HEK293 (cell line): ENCODE data around the gene ZNF423.

Experiments used
- CTCF ChIA-PET: fragments of 350-600 bp; formaldehyde crosslinking; extraction: SDS; loops from one replicate; lab custom pipeline; 2021; ENCODE audit warnings: antibody characterized with exemption; lab: Yijun Ruan, JAX
- POLR2A ChIA-PET: fragments of 300-600 bp; formaldehyde crosslinking; extraction: SDS; loops from one replicate; lab custom pipeline; 2020; ENCODE audit warnings: antibody characterized with exemption, inconsistent platforms; lab: Yijun Ruan, JAX
- H3K27ac ChIP-seq: fragments of 200-500 bp; sonication (Bioruptor generic); 2 replicates; pipeline ENCODE4 v1.5.1; 2014; ENCODE audit warnings: low read depth, low read length, control low read depth, inconsistent platforms; ENCODE audit errors: extremely low read depth
- H3K36me3 ChIP-seq, 2 experiments: fragments of 200-500 bp in 1 of 2; sonication (Bioruptor generic) in 1 of 2; 1 replicate in 1 of 2; 2 replicates in 1 of 2; pipeline ENCODE4 v1.5.1; 2014 to 2017; ENCODE audit warnings: inconsistent platforms in 2 of 2, low read length in 2 of 2; ENCODE audit not compliant: control insufficient read depth in 2 of 2, insufficient read depth in 1 of 2
- H3K4me1 ChIP-seq: fragments of 200-500 bp; sonication (Bioruptor generic); 2 replicates; pipeline ENCODE4 v1.5.1; 2014; ENCODE audit warnings: mild to moderate bottlenecking, low read length, inconsistent platforms; ENCODE audit not compliant: control insufficient read depth, insufficient read depth
- H3K4me3 ChIP-seq: 2 replicates; pipeline ENCODE4 v1.5.1; 2011; ENCODE audit warnings: low read depth, mild to moderate bottlenecking, control low read depth, low read length, moderate library complexity
- H3K9me3 ChIP-seq: fragments of 200-500 bp; sonication (Bioruptor generic); 2 replicates; pipeline ENCODE4 v1.5.1; 2014; ENCODE audit warnings: low read depth, low read length, inconsistent platforms; ENCODE audit not compliant: control insufficient read depth, insufficient read depth
- BCL11A ChIP-seq: fragments of 450-650 bp; formaldehyde crosslinking; IDR thresholded peaks from 2 replicates; pipeline ENCODE4 v1.5.1; 2016; ENCODE audit warnings: low read depth, missing biosample characterization, missing genetic modification characterization
- BCL11B ChIP-seq: fragments of 450-650 bp; formaldehyde crosslinking; IDR thresholded peaks from 2 replicates; pipeline ENCODE4 v1.5.1; 2016; ENCODE audit warnings: low read depth, missing biosample characterization, missing genetic modification characterization
- GFI1B ChIP-seq: fragments of 450-650 bp; formaldehyde crosslinking; IDR thresholded peaks from 2 replicates; pipeline ENCODE4 v1.5.1; 2016; ENCODE audit warnings: missing biosample characterization, missing genetic modification characterization
- HOXD13 ChIP-seq: sonication (generic); formaldehyde crosslinking; IDR thresholded peaks from 2 replicates; pipeline ENCODE4 v1.8.0; 2022; ENCODE audit warnings: missing genetic modification reagents, borderline replicate concordance
- KLF17 ChIP-seq: fragments of 450-650 bp; formaldehyde crosslinking; IDR thresholded peaks from 2 replicates; pipeline ENCODE4 v1.5.1; 2016; ENCODE audit warnings: missing biosample characterization, missing genetic modification characterization
- OSR2 ChIP-seq: fragments of 450-650 bp; formaldehyde crosslinking; IDR thresholded peaks from 2 replicates; pipeline ENCODE4 v1.5.1; 2016; ENCODE audit warnings: missing biosample characterization, missing genetic modification characterization
- REST ChIP-seq: fragments of 450-650 bp; formaldehyde crosslinking; IDR thresholded peaks from 2 replicates; pipeline ENCODE4 v1.5.1; 2016; ENCODE audit warnings: missing biosample characterization, missing genetic modification characterization
- SP3 ChIP-seq: fragments of 450-650 bp; formaldehyde crosslinking; IDR thresholded peaks from 2 replicates; pipeline ENCODE4 v1.5.1; 2016; ENCODE audit warnings: missing biosample characterization, missing genetic modification characterization
- ZBTB26 ChIP-seq: fragments of 450-650 bp; formaldehyde crosslinking; optimal IDR thresholded peaks from 2 replicates; pipeline ENCODE3; 2016; ENCODE audit warnings: missing biosample characterization, mild to moderate bottlenecking, missing genetic modification characterization
- ZFP3 ChIP-seq: fragments of 450-650 bp; formaldehyde crosslinking; IDR thresholded peaks from 2 replicates; pipeline ENCODE4 v1.5.1; 2016; ENCODE audit warnings: low read depth, missing biosample characterization, missing genetic modification characterization
- ZNF132 ChIP-seq: fragments of 450-650 bp; formaldehyde crosslinking; IDR thresholded peaks from 2 replicates; pipeline ENCODE4 v1.5.1; 2017; ENCODE audit warnings: missing biosample characterization, missing genetic modification characterization, borderline replicate concordance
- ZNF155 ChIP-seq: fragments of 450-650 bp; formaldehyde crosslinking; IDR thresholded peaks from 2 replicates; pipeline ENCODE4 v1.5.1; 2016; ENCODE audit warnings: missing biosample characterization, missing genetic modification characterization
- ZNF335 ChIP-seq: fragments of 450-650 bp; formaldehyde crosslinking; conservative IDR thresholded peaks from 2 replicates; pipeline ENCODE4 v1.5.1; 2016; ENCODE audit warnings: missing biosample characterization, missing genetic modification characterization
- ZNF341 ChIP-seq: fragments of 450-650 bp; formaldehyde crosslinking; IDR thresholded peaks from 2 replicates; pipeline ENCODE4; 2016; ENCODE audit warnings: low read depth, missing biosample characterization, missing genetic modification characterization
- ZNF426 ChIP-seq: fragments of 450-650 bp; formaldehyde crosslinking; IDR thresholded peaks from 2 replicates; pipeline ENCODE4 v1.5.1; 2017; ENCODE audit warnings: missing biosample characterization, missing genetic modification characterization, mild to moderate bottlenecking, inconsistent platforms, moderate library complexity
- ZNF488 ChIP-seq: fragments of 450-650 bp; formaldehyde crosslinking; IDR thresholded peaks from 2 replicates; pipeline ENCODE4 v1.5.1; 2016; ENCODE audit warnings: missing biosample characterization, missing genetic modification characterization
- ZNF513 ChIP-seq: fragments of 450-650 bp; IDR thresholded peaks from 2 replicates; pipeline ENCODE4 v1.5.1; 2018; ENCODE audit warnings: missing biosample characterization, missing genetic modification characterization
- ZNF561 ChIP-seq: fragments of 450-650 bp; IDR thresholded peaks from 2 replicates; pipeline ENCODE4 v1.5.1; 2018; ENCODE audit warnings: missing biosample characterization, missing genetic modification characterization, borderline replicate concordance
- ZNF626 ChIP-seq: fragments of 450-650 bp; sonication (Bioruptor Pico); formaldehyde crosslinking; IDR thresholded peaks from 2 replicates; pipeline ENCODE4 v1.5.1; 2018; ENCODE audit warnings: missing biosample characterization, missing genetic modification characterization, inconsistent platforms
- ZNF707 ChIP-seq: fragments of 450-650 bp; formaldehyde crosslinking; IDR thresholded peaks from 2 replicates; pipeline ENCODE4 v1.5.1; 2016; ENCODE audit warnings: missing biosample characterization, missing genetic modification characterization
- ZNF776 ChIP-seq: fragments of 450-650 bp; formaldehyde crosslinking; IDR thresholded peaks from 2 replicates; pipeline ENCODE4 v1.5.0; 2017; ENCODE audit warnings: missing biosample characterization, missing genetic modification characterization, borderline replicate concordance
- TF ChIP-seq, protein P1 (sequence below): fragments of 450-650 bp; formaldehyde crosslinking; IDR thresholded peaks from 2 replicates; pipeline ENCODE4; 2016; ENCODE audit warnings: missing biosample characterization, missing genetic modification characterization
- TF ChIP-seq, protein P2 (sequence below): fragments of 450-650 bp; formaldehyde crosslinking; IDR thresholded peaks from 2 replicates; pipeline ENCODE4 v1.5.1; 2016; ENCODE audit warnings: missing biosample characterization, missing genetic modification characterization
- TF ChIP-seq, protein P3 (sequence below): fragments of 450-650 bp; formaldehyde crosslinking; IDR thresholded peaks from 2 replicates; pipeline ENCODE4 v1.5.1; 2016; ENCODE audit warnings: missing biosample characterization, missing genetic modification characterization

The ZNF423 gene

GRCh38 chr16:49552313-49552928 is 303.5 kb downstream of the ZNF423 start (continued):
- TF ChIP-seq ZNF513 (tag by site-specific recombination) (no peak), BCL11A (no peak), GFI1B (tag by site-specific recombination) (no peak), ZNF776 (no peak), ZNF155 (tag by site-specific recombination) (no peak), ZNF335 (tag by site-specific recombination) (no peak), KLF17 (no peak), ZNF561 (tag by site-specific recombination) (no peak), HOXD13 (CRISPR knock-in tag) (no peak), REST (tag by site-specific recombination) (no peak)
- TF ChIP-seq, protein P1, sequence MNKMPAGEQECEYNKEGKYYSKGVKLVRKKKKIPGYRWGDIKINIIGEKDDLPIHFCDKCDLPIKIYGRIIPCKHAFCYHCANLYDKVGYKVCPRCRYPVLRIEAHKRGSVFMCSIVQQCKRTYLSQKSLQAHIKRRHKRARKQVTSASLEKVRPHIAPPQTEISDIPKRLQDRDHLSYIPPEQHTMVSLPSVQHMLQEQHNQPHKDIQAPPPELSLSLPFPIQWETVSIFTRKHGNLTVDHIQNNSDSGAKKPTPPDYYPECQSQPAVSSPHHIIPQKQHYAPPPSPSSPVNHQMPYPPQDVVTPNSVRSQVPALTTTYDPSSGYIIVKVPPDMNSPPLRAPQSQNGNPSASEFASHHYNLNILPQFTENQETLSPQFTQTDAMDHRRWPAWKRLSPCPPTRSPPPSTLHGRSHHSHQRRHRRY (tag by site-specific recombination): no peak

GRCh38 chr16:49550666-49551065 is 305.2 kb downstream of the ZNF423 start:
- POLR2A ChIA-PET: no interaction called here
- no peaks in the 10 kb centered on the region for H3K4me1 ChIP-seq
- TF ChIP-seq ZNF626 (tag by site-specific recombination) (no peak), ZNF341 (tag by site-specific recombination) (no peak), SP3 (tag by site-specific recombination) (no peak), ZNF707 (tag by site-specific recombination) (no peak), ZNF426 (tag by site-specific recombination) (no peak), ZFP3 (no peak), OSR2 (tag by site-specific recombination) (no peak), BCL11B (tag by site-specific recombination) (no peak), ZBTB26 (tag by site-specific recombination) (no peak), ZNF132 (tag by site-specific recombination) (no peak), ZNF488 (tag by site-specific recombination) (no peak)
- TF ChIP-seq, protein P2, sequence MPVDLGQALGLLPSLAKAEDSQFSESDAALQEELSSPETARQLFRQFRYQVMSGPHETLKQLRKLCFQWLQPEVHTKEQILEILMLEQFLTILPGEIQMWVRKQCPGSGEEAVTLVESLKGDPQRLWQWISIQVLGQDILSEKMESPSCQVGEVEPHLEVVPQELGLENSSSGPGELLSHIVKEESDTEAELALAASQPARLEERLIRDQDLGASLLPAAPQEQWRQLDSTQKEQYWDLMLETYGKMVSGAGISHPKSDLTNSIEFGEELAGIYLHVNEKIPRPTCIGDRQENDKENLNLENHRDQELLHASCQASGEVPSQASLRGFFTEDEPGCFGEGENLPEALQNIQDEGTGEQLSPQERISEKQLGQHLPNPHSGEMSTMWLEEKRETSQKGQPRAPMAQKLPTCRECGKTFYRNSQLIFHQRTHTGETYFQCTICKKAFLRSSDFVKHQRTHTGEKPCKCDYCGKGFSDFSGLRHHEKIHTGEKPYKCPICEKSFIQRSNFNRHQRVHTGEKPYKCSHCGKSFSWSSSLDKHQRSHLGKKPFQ: no peak
- TF ChIP-seq, protein P3, sequence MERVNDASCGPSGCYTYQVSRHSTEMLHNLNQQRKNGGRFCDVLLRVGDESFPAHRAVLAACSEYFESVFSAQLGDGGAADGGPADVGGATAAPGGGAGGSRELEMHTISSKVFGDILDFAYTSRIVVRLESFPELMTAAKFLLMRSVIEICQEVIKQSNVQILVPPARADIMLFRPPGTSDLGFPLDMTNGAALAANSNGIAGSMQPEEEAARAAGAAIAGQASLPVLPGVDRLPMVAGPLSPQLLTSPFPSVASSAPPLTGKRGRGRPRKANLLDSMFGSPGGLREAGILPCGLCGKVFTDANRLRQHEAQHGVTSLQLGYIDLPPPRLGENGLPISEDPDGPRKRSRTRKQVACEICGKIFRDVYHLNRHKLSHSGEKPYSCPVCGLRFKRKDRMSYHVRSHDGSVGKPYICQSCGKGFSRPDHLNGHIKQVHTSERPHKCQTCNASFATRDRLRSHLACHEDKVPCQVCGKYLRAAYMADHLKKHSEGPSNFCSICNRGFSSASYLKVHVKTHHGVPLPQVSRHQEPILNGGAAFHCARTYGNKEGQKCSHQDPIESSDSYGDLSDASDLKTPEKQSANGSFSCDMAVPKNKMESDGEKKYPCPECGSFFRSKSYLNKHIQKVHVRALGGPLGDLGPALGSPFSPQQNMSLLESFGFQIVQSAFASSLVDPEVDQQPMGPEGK (tag by site-specific recombination): no peak
- H3K9me3 ChIP-seq: no peaks in the 10 kb centered on the region
- H3K4me3 ChIP-seq: no peak overlapping the region
- no peak overlapping the region for H3K27ac ChIP-seq
- no peaks in the 10 kb centered on the region for H3K36me3 ChIP-seq
- CTCF ChIA-PET: no interaction called here
